ENCODE results near the gene RNF32.

DNA sequence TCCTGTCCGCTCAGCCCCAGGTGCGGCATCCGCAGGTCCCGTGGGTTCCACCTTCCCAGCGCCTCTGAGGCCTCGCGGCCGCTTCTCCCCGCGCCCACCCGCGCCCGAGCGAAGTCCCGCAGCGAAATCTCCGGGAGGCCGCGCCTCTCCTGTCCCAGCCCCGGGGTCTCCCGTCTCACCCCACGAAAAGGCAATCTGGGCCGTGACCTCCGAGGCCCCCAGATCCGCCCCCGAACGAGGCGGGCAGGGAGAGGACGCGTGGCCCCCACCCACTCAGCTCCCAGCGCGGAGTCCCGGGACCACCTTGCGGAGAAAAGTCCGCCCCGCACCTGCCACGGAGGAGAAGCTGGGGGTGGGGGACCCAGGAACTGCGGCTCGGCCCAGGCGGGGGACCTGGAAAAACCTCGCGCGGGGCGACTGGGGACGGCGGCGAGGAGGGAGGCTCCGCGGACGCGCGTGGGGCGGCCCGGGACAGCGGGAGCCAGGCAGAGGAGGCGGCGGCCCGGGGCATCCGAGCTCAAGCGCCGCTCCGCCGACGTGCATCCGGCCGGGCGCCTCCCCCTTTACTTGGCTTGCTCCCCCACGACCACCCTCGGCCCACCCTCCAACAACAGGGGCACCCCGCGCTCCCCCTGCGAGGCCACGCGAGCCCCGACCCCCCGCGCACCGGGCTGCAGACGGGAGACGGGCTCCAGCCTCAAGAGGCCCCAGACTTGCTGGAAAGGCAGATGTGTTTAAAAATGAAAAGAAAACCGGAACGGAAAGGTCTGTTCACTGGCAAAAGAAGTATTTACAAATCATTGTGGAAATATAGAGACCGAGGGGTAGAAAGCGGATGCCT lies 33.0 kb upstream of the RNF32 start:
- TF ChIP-seq, protein P1, sequence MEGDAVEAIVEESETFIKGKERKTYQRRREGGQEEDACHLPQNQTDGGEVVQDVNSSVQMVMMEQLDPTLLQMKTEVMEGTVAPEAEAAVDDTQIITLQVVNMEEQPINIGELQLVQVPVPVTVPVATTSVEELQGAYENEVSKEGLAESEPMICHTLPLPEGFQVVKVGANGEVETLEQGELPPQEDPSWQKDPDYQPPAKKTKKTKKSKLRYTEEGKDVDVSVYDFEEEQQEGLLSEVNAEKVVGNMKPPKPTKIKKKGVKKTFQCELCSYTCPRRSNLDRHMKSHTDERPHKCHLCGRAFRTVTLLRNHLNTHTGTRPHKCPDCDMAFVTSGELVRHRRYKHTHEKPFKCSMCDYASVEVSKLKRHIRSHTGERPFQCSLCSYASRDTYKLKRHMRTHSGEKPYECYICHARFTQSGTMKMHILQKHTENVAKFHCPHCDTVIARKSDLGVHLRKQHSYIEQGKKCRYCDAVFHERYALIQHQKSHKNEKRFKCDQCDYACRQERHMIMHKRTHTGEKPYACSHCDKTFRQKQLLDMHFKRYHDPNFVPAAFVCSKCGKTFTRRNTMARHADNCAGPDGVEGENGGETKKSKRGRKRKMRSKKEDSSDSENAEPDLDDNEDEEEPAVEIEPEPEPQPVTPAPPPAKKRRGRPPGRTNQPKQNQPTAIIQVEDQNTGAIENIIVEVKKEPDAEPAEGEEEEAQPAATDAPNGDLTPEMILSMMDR (IDR thresholded peaks at IDR 0.05): no peak
- no peak for TF ChIP-seq POLR2A (IDR thresholded peaks at IDR 0.05)
